ENCODE data around the gene CHCHD3.

DNA sequence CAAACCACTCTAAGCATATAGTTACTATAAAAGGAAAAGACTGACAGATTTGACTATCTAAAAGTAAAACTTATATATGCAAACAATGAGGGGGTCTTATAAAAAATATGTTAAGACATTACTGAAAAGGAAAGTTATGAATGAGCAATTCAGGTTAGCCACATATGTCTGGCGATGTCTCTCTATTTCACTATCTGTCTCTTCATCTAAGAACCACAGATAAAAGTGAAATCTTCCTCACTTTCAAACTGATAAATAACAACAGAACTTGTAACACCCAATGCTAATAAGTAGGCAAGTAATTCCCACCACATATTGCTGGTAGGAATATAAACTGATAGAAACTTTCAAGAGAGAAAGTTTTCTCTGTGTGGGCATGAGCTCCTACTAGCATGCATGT, 138.2 kb downstream of the CHCHD3 start:
- no peak for TF ChIP-seq POLR2AphosphoS5 (IDR thresholded peaks at IDR 0.05; ENCODE audit: borderline replicate concordance, low read depth, low read length)
- TF ChIP-seq EZH2 (IDR thresholded peaks at IDR 0.05): no peak
